DMS 273 (cell line): ENCODE data around the gene VWC2.
"Not testable (repeated sequence)": the region's sequence is repeated elsewhere in the genome, so short reads cannot be mapped to it uniquely, and the experiment has no call there.

Source experiments
- DNase-seq: peaks from one replicate; lab custom pipeline; 2025; ENCODE audit not compliant: unreplicated experiment; lab: John Stamatoyannopoulos, UW

VWC2 gene

GRCh38 chr7:49848211-49848841, 74.9 kb downstream of the VWC2 start:
- no peak for DNase-seq

GRCh38 chr7:49850921-49851613, 77.6 kb downstream of the VWC2 start:
- DNase-seq = peak; percentile 23

- DNase-seq = not testable (repeated sequence)
Measured at GRCh38 chr7:49851614-49851934, 78.1 kb downstream of the VWC2 start.

GRCh38 chr7:49852619-49853462, 79.4 kb downstream of the VWC2 start:
- peak; percentile 93 for DNase-seq

- DNase-seq = peak; percentile 92
Measured at GRCh38 chr7:49855281-49855980, 82.0 kb downstream of the VWC2 start.

- DNase-seq = no peak
Measured at GRCh38 chr7:49860293-49860692, 86.9 kb downstream of the VWC2 start.

GRCh38 chr7:49866076-49866735, 92.8 kb downstream of the VWC2 start:
- DNase-seq = peak; percentile 87

- peak; percentile 91 for DNase-seq
Measured at GRCh38 chr7:49866910-49867309, 93.5 kb downstream of the VWC2 start.

GRCh38 chr7:49873420-49873819, 100.0 kb downstream of the VWC2 start:
- DNase-seq = no peak

GRCh38 chr7:49875336-49875735, 101.9 kb downstream of the VWC2 start:
- DNase-seq = no peak

GRCh38 chr7:49876202-49876601, 102.8 kb downstream of the VWC2 start:
- DNase-seq = no peak

- peak; percentile 73 for DNase-seq
Measured at GRCh38 chr7:49878089-49878488, 104.7 kb downstream of the VWC2 start.

- DNase-seq = peak; percentile 57
Measured at GRCh38 chr7:49878627-49879026, 105.2 kb downstream of the VWC2 start.

GRCh38 chr7:49883933-49884332, 110.5 kb downstream of the VWC2 start:
- no peak for DNase-seq

- no peak for DNase-seq
Measured at GRCh38 chr7:49885593-49886285, 112.3 kb downstream of the VWC2 start.

GRCh38 chr7:49892481-49892880, 119.0 kb downstream of the VWC2 start:
- no peak for DNase-seq

- DNase-seq = no peak
Measured at GRCh38 chr7:49893131-49893530, 119.7 kb downstream of the VWC2 start.

GRCh38 chr7:49894543-49894942, 121.1 kb downstream of the VWC2 start:
- DNase-seq = no peak

- peak; percentile 93 for DNase-seq
Measured at GRCh38 chr7:49911909-49912308, 138.5 kb downstream of the VWC2 start.

GRCh38 chr7:49926720-49927119, 153.3 kb downstream of the VWC2 start:
- no peak for DNase-seq
